KOPT-K1 (cell line): ENCODE measurements around the gene FAM76A.
"Not testable (repeated sequence)": the region's sequence is repeated elsewhere in the genome, so short reads cannot be mapped to it uniquely, and the experiment has no call there.

Experiments
- H3K27ac ChIP-seq: fragments of 200-600 bp; sonication (generic); 2 replicates; pipeline ENCODE4 v1.5.1; 2016; ENCODE audit warnings: antibody characterized with exemption, mild to moderate bottlenecking, low read depth, low read length; ENCODE audit not compliant: poor library complexity, severe bottlenecking
- H3K36me3 ChIP-seq: fragments of 200-600 bp; sonication (generic); 2 replicates; pipeline ENCODE4 v1.5.1; 2017; ENCODE audit warnings: antibody characterized with exemption, mild to moderate bottlenecking, low read length, moderate library complexity; ENCODE audit not compliant: insufficient read depth
- H3K9me3 ChIP-seq: fragments of 200-600 bp; sonication (generic); 2 replicates; pipeline ENCODE4 v1.5.1; 2017; ENCODE audit warnings: antibody characterized with exemption, low read length, mild to moderate bottlenecking; ENCODE audit not compliant: insufficient read depth, poor library complexity, severe bottlenecking

Gene FAM76A

DNA sequence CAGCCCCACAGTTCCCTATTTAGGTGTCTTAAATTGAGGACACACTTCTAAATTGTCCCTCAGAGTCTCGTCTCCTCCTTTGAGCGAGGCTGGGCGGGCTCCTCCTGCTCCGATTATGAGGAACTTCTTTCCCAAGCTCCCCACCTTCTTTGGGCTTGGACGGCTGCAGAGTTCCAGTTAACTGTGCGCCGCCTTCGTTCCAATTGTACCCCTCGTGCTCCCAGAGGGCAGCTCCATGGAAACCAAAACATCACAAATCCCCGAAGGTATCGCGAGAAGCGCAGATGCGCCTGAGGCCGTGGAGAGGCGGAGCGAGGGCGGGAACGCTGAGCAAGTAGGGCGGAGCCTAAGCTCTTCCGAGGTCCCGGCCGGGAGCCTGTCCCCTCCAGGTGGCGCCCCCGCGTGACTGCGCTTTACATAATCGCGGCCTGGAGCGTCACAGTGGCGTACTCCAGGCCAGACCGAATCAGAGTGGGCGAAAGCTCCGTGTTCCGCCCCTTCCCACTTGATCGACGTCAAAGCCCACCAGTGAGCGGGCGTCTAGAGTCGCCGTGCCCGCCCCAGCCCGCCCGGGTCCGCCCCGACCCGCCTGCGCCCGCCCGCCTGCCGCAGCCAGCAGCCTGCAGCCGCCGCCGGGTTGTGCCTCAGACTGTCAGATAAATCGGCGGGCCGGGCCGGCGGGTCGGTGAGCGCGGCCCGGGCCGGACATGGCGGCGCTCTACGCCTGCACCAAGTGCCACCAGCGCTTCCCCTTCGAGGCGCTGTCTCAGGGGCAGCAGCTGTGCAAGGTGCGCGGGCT is at the start of gene FAM76A:
Gene FAM76A (plus strand): TSS at position 588 of the 799 bp plus-strand sequence. CDS start 120 bp downstream, at position 708.
- Histone ChIP-seq H3K9me3 (no peaks in the 10 kb centered on the region), H3K36me3 (peaks cover 24% of the 10 kb centered on the region), H3K27ac (peak within 1 kb of the TSS; percentile 67)

DNA sequence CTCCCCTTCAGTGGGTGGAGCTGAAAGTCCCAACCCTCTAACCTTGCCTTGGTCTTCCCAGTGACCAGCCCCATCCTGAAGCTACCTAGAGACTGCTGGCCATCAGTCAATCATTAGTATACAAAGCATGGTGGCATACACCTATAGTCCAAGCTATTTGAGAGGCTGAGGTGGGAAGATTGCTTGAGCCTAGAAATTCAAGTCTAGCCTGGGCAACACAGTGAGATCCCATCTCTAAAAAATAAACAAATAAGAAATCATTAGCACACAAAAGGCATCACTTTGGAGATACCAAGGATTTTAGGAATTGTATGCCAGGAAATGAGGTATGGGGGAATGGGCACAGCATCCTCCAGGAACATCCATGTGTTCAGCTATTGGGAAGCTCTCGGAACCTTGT is 49.4 kb upstream of the FAM76A start:
- Histone ChIP-seq H3K36me3 (no peaks in the 10 kb centered on the region), H3K27ac (no peak overlapping the region), H3K9me3 (peaks cover 22% of the 10 kb centered on the region)

DNA sequence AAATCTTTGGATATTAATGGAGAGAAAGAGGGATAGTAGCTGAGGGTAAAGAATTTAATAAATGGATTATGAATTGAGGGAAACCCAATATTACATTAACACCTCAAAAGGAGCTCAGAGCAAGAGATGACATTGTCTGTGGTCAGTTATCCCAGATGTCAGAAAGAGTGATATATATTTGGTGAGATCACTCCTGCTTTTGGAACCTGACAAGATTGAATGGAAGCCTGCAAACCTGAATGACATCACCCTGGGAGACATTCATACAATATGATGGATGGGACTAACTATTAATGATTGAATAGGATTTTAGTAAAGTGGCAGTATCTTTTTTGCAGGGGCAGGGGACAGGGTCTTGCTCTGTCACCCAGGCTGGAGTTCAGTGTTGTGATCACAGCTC is 47.0 kb upstream of the FAM76A start:
- Histone ChIP-seq H3K27ac (no peak overlapping the region), H3K9me3 (peaks cover 32% of the 10 kb centered on the region), H3K36me3 (no peaks in the 10 kb centered on the region)

DNA sequence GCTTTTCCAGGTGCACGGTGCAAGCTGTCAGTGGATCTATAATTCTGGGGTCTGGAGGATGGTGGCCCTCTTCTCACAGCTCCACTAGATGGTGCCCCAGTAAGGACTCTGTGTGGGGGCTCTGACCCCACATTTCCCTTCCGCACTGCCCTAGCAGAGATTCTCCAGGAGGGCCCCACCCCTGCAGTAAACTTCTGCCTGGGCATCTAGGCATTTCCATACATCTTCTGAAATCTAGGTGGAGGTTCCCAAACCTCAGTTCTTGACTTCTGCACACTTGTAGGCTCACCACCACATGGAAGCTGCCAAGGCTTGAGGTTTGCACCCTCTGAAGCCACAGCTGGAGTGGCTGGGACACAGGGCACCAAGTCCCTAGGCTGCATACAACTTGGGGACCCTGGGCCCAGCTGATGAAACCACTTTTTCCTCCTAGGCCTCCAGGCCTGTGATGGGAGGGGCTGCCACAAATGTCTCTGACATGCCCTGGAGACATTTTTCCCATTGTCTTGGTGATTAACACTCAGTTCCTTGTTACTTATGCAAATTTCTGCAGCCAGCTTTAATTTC is 45.5 kb upstream of the FAM76A start:
- not testable (repeated sequence) for H3K36me3 ChIP-seq, H3K27ac ChIP-seq
- peaks cover 32% of the 10 kb centered on the region for H3K9me3 ChIP-seq

DNA sequence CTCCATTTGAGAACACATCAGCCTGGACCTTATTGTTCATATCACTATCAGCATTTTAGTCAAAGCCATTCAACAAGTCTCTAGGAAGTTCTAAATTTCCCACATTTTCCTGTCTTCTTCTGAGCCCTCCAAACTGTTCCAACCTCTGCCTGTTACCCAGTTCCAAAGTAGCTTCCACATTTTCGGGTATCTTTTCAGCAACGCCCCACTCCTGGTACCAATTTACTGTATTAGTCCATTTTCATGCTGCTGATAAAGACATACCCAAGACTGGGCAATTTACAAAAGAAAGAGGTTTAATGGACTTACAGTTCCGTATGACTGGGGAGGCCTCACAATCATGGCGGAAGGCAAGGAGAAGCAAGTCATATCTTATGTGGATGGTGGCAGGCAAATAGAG is 44.2 kb upstream of the FAM76A start:
- H3K9me3 ChIP-seq = peaks cover 32% of the 10 kb centered on the region
- not testable (repeated sequence) for H3K36me3 ChIP-seq, H3K27ac ChIP-seq

DNA sequence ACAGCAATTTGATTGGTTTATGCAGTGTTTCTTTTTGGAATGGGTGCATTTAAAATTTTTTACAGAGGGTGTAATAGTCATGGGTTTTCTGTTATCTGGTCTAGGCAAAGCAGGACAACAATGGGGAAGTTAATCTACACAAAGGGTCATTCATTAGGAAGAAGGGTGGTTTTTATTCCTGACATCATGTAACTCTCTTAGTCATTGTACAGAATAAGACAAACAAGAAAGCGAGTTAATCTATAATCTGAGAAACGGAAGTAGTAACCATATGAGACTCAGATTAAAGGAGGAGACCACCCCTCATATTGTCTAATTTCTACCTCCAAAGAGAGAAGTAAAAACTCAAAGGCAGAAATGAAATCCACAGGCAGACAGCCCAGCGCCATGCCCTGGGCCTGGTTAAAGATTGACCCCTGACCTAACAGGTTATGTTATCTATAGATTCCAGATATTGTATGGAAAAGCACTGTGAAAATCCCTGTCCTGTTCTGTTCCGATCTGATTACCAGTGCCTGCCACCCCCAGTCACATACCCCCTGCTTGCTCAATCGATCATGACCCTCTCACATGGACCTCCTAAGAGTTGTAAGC is 43.3 kb upstream of the FAM76A start:
- Histone ChIP-seq H3K9me3 (peaks cover 32% of the 10 kb centered on the region), H3K27ac (no peak overlapping the region), H3K36me3 (no peaks in the 10 kb centered on the region)

DNA sequence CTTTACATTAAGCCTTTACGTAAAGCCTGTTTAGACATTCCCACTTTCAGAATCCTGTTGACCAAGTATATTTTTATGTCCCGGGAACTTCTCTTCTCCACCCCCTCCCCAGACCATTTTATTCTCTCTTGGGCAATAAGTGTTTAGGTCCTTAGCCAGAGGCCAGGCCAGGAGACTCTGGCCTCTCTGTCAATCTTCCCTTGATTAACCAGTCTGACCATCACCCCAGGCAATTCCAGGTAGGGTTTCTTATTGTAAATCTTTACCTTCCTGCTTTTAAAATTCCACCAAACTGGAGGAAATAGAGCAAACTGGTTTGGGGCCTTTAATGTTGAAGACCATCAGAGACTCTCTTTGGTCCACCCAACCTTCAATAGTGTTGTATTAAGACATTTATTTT is 41.6 kb upstream of the FAM76A start:
- peaks cover 32% of the 10 kb centered on the region for H3K9me3 ChIP-seq
- no peak overlapping the region for H3K27ac ChIP-seq
- H3K36me3 ChIP-seq = no peaks in the 10 kb centered on the region

DNA sequence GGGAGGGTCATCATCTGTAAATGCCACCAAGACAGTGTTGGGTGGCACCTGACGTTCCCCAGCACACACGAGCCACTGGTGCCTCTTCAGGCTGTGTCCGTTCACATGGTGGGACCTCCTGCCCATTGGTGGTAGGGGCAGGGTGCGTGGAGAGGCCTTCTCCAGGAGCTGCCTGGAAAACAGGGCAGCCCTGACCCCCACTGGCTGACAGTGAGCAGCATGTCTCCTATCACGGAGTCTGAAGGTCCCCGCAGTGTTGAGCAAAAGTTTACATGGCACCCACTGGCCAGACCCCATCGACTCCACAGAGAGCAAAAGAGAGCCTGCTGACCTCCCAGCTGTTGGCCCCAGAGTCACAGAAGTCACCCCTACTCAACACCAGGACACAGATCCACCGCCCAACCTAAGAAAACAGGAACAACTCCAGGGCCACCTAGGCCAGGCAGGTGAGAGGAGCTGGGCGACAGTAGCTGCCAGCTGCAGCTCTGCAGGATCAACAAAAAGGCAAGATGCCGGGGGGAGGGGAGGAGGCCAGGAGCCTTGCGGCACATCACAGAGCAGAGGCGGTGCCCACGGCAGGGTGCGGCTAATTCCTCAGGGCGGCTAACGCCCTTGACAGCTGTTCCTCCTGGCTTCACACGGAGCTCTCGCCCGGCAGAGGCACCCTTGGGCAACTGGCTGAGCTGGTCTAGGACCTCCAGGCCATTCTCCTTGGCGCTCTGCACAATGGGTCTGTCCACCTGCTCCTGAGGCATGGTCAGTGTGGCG is 39.4 kb upstream of the FAM76A start:
- H3K9me3 ChIP-seq = peaks cover 11% of the 10 kb centered on the region
- no peak overlapping the region for H3K27ac ChIP-seq
- H3K36me3 ChIP-seq = no peaks in the 10 kb centered on the region

DNA sequence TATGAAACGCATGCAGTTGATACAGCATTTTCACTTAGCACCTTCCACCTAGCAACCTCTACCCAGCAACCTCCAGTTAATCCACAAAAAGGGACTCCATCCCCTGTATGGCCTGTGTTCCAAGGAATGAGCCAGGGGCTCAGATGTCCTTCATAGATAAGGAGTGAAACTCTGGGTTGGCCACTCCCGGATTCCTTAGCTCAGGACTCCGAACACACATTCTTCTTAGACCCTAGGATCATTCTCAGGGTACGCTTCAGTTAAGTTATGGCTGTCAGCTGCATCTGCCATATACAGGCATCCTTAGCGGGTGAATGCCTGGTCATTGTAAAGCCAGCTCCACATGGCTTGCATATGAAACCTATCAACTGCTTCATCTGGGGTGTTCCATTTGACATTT is 37.9 kb upstream of the FAM76A start:
- peaks cover 10% of the 10 kb centered on the region for H3K9me3 ChIP-seq
- H3K36me3 ChIP-seq = no peaks in the 10 kb centered on the region
- no peak overlapping the region for H3K27ac ChIP-seq

DNA sequence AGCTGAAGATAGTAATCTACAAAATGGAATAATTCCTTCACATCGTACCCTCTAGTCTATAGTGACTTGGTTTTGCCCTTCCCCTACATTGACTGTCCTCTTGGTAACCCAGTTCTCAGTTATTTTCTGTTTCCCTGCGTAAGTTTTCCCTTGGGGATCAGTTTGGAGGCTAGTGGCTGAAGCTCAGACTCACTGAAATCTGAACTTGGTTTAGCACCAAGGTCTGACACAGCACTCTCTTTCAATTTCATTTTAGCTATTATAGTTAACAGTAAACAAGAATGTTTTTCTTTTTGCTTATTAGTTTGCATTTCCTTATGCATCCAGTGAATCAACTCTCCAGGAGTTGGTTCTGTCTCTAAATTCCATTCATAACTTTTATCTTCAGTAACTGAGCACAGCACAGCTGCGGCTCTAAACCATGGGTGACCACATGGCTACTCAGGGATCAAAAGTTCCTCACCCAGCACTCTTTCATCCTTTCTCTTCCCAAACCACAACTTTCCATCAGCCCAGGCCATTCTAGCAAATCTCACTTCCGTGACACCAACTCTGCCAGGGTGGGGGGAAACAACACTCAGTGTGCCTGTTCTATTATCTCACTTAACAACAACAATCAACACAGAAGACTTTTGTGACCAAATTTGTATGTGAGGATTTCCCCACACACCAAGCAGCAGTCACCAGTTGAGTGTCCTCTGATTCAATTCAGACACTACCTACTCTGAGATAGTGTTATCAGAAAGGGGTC is 36.2 kb upstream of the FAM76A start:
- peaks cover 10% of the 10 kb centered on the region for H3K9me3 ChIP-seq
- no peak overlapping the region for H3K27ac ChIP-seq
- no peaks in the 10 kb centered on the region for H3K36me3 ChIP-seq

DNA sequence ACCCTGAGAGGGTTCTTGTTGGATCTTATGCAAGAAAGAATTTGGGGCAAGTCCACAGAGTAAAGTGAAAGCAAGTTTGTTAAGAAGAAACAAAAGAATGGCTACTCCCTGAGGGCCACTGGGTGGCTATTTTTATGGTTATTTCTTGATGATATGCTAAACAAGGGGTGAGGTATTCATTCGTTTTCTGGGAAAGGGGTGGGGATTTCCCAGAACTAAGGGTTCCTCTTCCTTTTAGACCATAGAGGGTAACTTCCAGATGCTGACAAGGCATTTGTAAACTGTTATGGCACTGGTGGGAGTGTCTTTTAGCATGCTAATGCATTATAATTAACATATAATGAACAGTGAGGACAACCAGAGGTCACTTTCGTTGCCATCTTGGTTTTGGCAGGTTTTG is 35.6 kb upstream of the FAM76A start:
- H3K9me3 ChIP-seq = peaks cover 10% of the 10 kb centered on the region
- no peaks in the 10 kb centered on the region for H3K36me3 ChIP-seq
- H3K27ac ChIP-seq = no peak overlapping the region

DNA sequence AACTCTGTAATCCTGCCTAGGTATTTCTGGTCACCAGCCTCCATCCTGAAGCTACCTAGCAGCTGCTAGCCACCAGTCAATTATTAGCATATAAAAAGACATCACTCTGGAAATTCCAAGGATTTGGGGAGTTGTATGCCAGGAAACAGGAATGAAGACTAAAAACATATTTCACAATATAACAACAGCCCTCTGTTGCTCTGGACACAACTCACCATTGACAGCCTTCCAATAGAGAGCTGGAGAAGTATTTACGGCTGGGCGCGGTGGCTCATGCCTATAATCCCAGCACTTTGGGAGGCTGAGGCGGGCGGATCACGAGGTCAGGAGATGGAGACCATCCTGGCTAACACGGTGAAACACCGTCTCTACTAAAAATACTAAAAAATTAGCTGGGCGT is 28.9 kb upstream of the FAM76A start:
- not testable (repeated sequence) for H3K36me3 ChIP-seq, H3K9me3 ChIP-seq, H3K27ac ChIP-seq

DNA sequence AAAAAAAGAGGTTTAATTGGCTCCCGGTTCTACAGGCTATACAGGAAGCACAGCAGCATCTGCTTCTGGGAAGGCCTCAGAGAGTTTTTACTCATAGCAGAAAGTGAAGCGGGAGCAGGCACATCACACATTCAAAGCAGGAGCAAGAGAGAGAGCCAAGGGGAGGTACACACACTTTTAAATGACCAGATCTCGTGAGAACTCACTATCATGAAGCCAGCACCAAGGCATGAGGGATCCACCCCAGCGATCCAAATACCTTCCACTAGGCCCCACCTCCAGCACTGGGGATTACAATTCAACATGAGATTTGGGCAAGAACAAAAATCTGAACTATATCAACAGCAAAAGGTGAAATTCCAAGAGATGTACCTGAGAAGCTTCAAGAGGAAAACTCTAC is 20.8 kb upstream of the FAM76A start:
- peaks cover 17% of the 10 kb centered on the region for H3K9me3 ChIP-seq
- no peak overlapping the region for H3K27ac ChIP-seq
- no peaks in the 10 kb centered on the region for H3K36me3 ChIP-seq

DNA sequence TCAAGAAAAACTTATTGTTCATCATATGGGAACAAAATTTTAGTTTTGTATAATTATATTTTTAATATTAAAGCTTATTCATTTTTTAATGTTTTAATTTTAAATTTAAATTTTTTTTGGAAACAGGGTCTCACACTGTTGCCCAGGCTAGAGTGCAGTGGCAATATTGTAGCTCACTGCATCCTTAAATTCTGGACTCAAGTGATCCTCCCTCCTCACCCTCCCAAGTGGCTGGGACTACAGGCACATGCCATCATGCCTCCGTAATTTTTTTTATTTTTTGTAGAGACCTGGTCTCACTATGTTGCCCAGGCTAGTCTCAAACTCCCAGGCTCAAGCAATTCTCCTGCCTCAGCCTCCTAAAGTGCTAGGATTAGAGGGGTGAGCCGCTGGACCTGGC is 20.2 kb upstream of the FAM76A start:
- H3K27ac ChIP-seq = no peak overlapping the region
- H3K36me3 ChIP-seq = no peaks in the 10 kb centered on the region
- H3K9me3 ChIP-seq = peaks cover 17% of the 10 kb centered on the region

DNA sequence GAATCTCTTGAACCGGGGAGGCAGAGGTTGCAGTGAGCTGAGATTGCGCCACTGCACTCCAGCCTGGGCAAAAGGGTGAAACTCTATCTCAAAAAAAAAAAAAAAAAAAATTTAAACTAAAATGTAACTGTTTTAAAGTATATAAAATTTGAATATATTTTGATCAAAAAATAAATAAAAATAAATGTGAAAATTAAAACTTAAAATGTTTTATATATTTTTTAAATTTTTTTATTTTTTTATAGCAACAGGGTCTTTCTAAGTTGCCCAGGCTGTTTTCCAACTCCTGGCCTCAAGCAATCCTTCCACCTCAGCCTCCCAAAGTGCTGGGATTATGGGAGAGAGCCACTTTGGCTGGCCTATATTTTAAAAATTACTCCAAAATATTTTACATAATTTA is 15.2 kb upstream of the FAM76A start:
- peaks cover 3% of the 10 kb centered on the region for H3K9me3 ChIP-seq
- H3K36me3 ChIP-seq = no peaks in the 10 kb centered on the region
- no peak overlapping the region for H3K27ac ChIP-seq
